HepG2 (cell line): ENCODE data around the gene MACROD2. TPM values are rescaled to one million over a fixed set of nuclear protein-coding genes. Genes with fewer than 3 reads are reported as not detected.

Source experiments
- ATAC-seq: fragments of 200-7000 bp; cut with Tn5 transposase; 3 replicates; pipeline ENCODE4 v1.9.1; 2020; ENCODE audit warnings: mild to moderate bottlenecking, moderate library complexity
- BruUV-seq: library from RNA; stranded (reverse); fragments of 400-500 nt; replicated peaks from 2 replicates; lab custom pipeline; 2021; lab: Mats Ljungman, UMichigan
- CTCF ChIA-PET: fragments of 300-600 bp; formaldehyde crosslinking; extraction: SDS; loops from one replicate; lab custom pipeline; 2021; ENCODE audit warnings: low total read pairs, inconsistent platforms, low intra/inter-chr PET ratio; lab: Yijun Ruan, JAX
- POLR2A ChIA-PET: fragments of 350-600 bp; sonication (Branson Sonifier 250); formaldehyde crosslinking; loops from one replicate; lab custom pipeline; 2020; ENCODE audit warnings: antibody characterized with exemption, inconsistent platforms; lab: Yijun Ruan, JAX
- DNase-seq: peaks from one replicate; pipeline ENCODE4 v3.0.0-alpha.2; 2015; ENCODE audit warnings: low spot score
- FAIRE-seq: peaks from 3 replicates; lab custom pipeline; 2011; peaks lifted over from hg19 to GRCh38; lab: Jason Lieb, UNC
- H2AFZ ChIP-seq: one replicate; pipeline ENCODE4 v1.6.1; 2011; ENCODE audit warnings: low read length, inconsistent platforms
- H3K27ac ChIP-seq: fragments of 300-600 bp; 3 replicates; pipeline ENCODE4 v1.8.0; 2011; ENCODE audit warnings: mixed run types, mild to moderate bottlenecking, mixed read lengths, low read length, inconsistent platforms; ENCODE audit not compliant: insufficient read depth; ENCODE audit errors: extremely low read length
- H3K27me3 ChIP-seq, 2 experiments: fragments of 200-600 bp in 1 of 2; 2 replicates in 1 of 2; 3 replicates in 1 of 2; pipeline versions ENCODE4 v1.6.0 to v1.8.0; 2011; ENCODE audit warnings: low read length in 2 of 2, mild to moderate bottlenecking in 2 of 2, moderate library complexity in 2 of 2, inconsistent platforms in 1 of 2; ENCODE audit not compliant: insufficient read depth in 2 of 2, control insufficient read depth in 1 of 2
- H3K36me3 ChIP-seq, 2 experiments: fragments of 200-600 bp in 1 of 2; replicated peaks in 1 of 2; 2 replicates in 1 of 2; 3 replicates in 1 of 2; pipeline versions ENCODE4 v1.5.1 to v1.8.0; 2011; ENCODE audit warnings: low read length in 2 of 2, inconsistent platforms in 1 of 2; ENCODE audit not compliant: insufficient read depth in 2 of 2, control insufficient read depth in 1 of 2
- H3K4me1 ChIP-seq: 2 replicates; pipeline ENCODE4 v1.5.1; 2012; ENCODE audit warnings: low read length, inconsistent platforms; ENCODE audit not compliant: insufficient read depth
- H3K4me2 ChIP-seq: 2 replicates; pipeline ENCODE4 v1.6.0; 2011; ENCODE audit warnings: low read depth, low read length, inconsistent platforms
- H3K4me3 ChIP-seq, 3 experiments: fragments of 200-600 bp in 1 of 3; sonication (generic), shearing (Covaris generic) in 1 of 3; replicated peaks in 1 of 3; 2 replicates each; pipeline ENCODE4 v1.5.1; 2011 to 2016; ENCODE audit warnings: low read length in 3 of 3, inconsistent platforms in 2 of 3, low read depth in 2 of 3, mild to moderate bottlenecking in 2 of 3, control low read depth in 1 of 3, mixed read lengths in 1 of 3; ENCODE audit not compliant: insufficient read depth in 1 of 3
- H3K79me2 ChIP-seq: one replicate; pipeline ENCODE4 v1.6.1; 2011; ENCODE audit warnings: low read length, inconsistent platforms; ENCODE audit not compliant: insufficient read depth
- H3K9ac ChIP-seq: 2 replicates; pipeline ENCODE4 v1.6.0; 2011; ENCODE audit warnings: mild to moderate bottlenecking, low read depth, low read length, inconsistent platforms; ENCODE audit not compliant: insufficient read depth
- H3K9me3 ChIP-seq: 2 replicates; pipeline ENCODE4 v1.5.1; 2012; ENCODE audit warnings: mild to moderate bottlenecking, low read length
- H4K20me1 ChIP-seq: 2 replicates; pipeline ENCODE4 v1.6.0; 2011; ENCODE audit warnings: inconsistent platforms, mild to moderate bottlenecking, low read length, moderate library complexity; ENCODE audit not compliant: insufficient read depth
- ATF7 ChIP-seq, 2 experiments: fragments of 450-650 bp in 1 of 2; sonication (generic) in 1 of 2; formaldehyde crosslinking in 1 of 2; IDR thresholded peaks; 2 replicates each; pipeline versions ENCODE4 v1.4.0 to v1.6.1; 2016 to 2020; ENCODE audit warnings: antibody characterized with exemption in 1 of 2, mild to moderate bottlenecking in 1 of 2, missing genetic modification reagents in 1 of 2
- CEBPB ChIP-seq: IDR thresholded peaks from 2 replicates; pipeline ENCODE4 v1.6.1; 2011; ENCODE audit warnings: low read depth, low read length, improper control_type of control experiment, borderline replicate concordance
- ETV6 ChIP-seq: sonication (generic); formaldehyde crosslinking; conservative IDR thresholded peaks from 2 replicates; pipeline ENCODE4 v1.4.0; 2020; ENCODE audit warnings: missing genetic modification reagents
- FOXM1 ChIP-seq: sonication (generic); formaldehyde crosslinking; IDR thresholded peaks from 2 replicates; pipeline ENCODE4 v1.5.0; 2020; ENCODE audit warnings: missing genetic modification reagents
- NFE2 ChIP-seq: sonication (generic); formaldehyde crosslinking; IDR thresholded peaks from 2 replicates; pipeline ENCODE4 v1.4.0; 2020; ENCODE audit warnings: missing genetic modification reagents
- SKIL ChIP-seq: sonication (generic); formaldehyde crosslinking; IDR thresholded peaks from 2 replicates; pipeline ENCODE4 v1.8.0; 2022; ENCODE audit warnings: missing genetic modification reagents, mild to moderate bottlenecking, moderate library complexity, borderline replicate concordance
- SP140L ChIP-seq: sonication (generic); formaldehyde crosslinking; IDR thresholded peaks from 2 replicates; pipeline ENCODE4 v1.4.0; 2020; ENCODE audit warnings: missing genetic modification reagents, borderline replicate concordance
- SP2 ChIP-seq: sonication (generic); formaldehyde crosslinking; IDR thresholded peaks from 2 replicates; pipeline ENCODE4 v1.5.1; 2020; ENCODE audit warnings: mild to moderate bottlenecking, missing genetic modification reagents
- ZNF20 ChIP-seq: sonication (generic); formaldehyde crosslinking; IDR thresholded peaks from 2 replicates; pipeline ENCODE4 v1.4.0; 2020; ENCODE audit warnings: mild to moderate bottlenecking, moderate library complexity, missing genetic modification reagents
- ZNF788 ChIP-seq: sonication (generic); formaldehyde crosslinking; IDR thresholded peaks from 2 replicates; pipeline ENCODE4 v1.5.0; 2020; ENCODE audit warnings: mild to moderate bottlenecking, missing genetic modification reagents, borderline replicate concordance
- ZSCAN22 ChIP-seq: sonication (generic); formaldehyde crosslinking; IDR thresholded peaks from 2 replicates; pipeline ENCODE4 v1.4.0; 2020; ENCODE audit warnings: mild to moderate bottlenecking, missing genetic modification reagents
- ZSCAN30 ChIP-seq: sonication (generic); formaldehyde crosslinking; IDR thresholded peaks from 2 replicates; pipeline ENCODE4 v1.5.0; 2020; ENCODE audit warnings: mild to moderate bottlenecking, missing genetic modification reagents
- WGBS: methylation state at CpG from one replicate; pipeline ENCODE4 v1.1.6; 2017; ENCODE audit warnings: low lambda C conversion rate; 5-methylcytosine and 5-hydroxymethylcytosine counted together
- in situ Hi-C: cut with HindIII; loops from 2 replicates; pipeline ENCODE4 v1.10.0; 2017; ENCODE audit warnings: low pct_unique_long_range_greater_than_20kb; ENCODE audit not compliant: extremely low pct_ligation_motif_present
- intact Hi-C: fragments of 100-400 bp; cut with micrococcal nuclease; formaldehyde crosslinking; loops from one replicate; pipeline ENCODE4 v1.10.0; 2022; ENCODE audit not compliant: unreplicated experiment
- polyA plus RNA-seq, 8 experiments: library from polyadenylated mRNA; depleted of rRNA in 3 of 8; stranded (reverse) in 7 of 8; unstranded in 1 of 8; fragments of >200 nt; fragmentation: Illumina TruSeq in 4 of 8; extraction: Trizol in 4 of 8; gene quantifications; 2 replicates each; pipeline versions ENCODE4 v1.2.1 to v1.2.3, GENCODE V29; 2011 to 2016; ENCODE audit warnings: low read depth in 4 of 8, missing spikeins in 1 of 8, mixed read lengths in 1 of 8; ENCODE audit not compliant: insufficient read depth in 1 of 8
- total RNA-seq, 5 experiments: library from RNA; depleted of rRNA; stranded (reverse); fragments of >200 nt; fragmentation: Illumina TruSeq; extraction: Trizol; gene quantifications; 2 replicates each; pipeline ENCODE4 v1.2.3, GENCODE V29; 2016; ENCODE audit warnings: low read depth in 1 of 5
- TF ChIP-seq, protein P1 (sequence below), 2 experiments: fragments of 450-650 bp in 1 of 2; sonication (generic) in 1 of 2; formaldehyde crosslinking; IDR thresholded peaks; 2 replicates each; pipeline versions ENCODE4 v1.5.0 to v1.8.0; 2020 to 2022; ENCODE audit warnings: mild to moderate bottlenecking in 1 of 2, missing genetic modification reagents in 1 of 2

The MACROD2 gene
- total and polyA plus RNA-seq, 2 of the 13 experiments (the other 11 are each of a cell fraction or from before 2014, with no cell fraction given) = 0.13 to 0.51 TPM

DNA sequence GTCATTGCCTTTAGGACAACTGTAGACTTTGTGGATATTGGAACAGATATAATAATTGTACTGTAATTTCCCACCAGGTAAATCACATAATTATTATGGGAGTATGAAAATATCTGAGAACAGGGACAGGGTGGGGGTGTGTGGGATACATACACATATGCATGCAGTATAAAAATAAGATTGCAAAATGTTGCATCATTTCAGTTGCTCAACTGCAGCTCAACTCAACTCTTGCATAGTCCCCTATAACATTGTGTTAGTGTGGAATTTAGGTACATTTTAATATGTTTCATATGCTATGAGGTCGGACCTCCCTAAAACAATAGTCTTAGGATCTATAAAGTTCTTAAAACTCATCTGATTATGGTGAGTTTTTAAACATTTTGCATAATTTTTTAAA, 617.1 kb downstream of the MACROD2 start:
- no peaks in the 10 kb centered on the region for H3K79me2 ChIP-seq
- ChIA-PET CTCF (no interaction called here), POLR2A (no interaction called here)
- H3K27ac ChIP-seq = no peak overlapping the region
- in situ Hi-C loops (no loop called here), intact Hi-C loops (no loop called here)
- no peaks in the 10 kb centered on the region for H3K27me3 ChIP-seq
- peaks cover 14% of the 10 kb centered on the region for H3K4me1 ChIP-seq
- BruUV-seq = no TSS peak
- peaks cover 3% of the 10 kb centered on the region for H3K9me3 ChIP-seq
- no peak for DNase-seq
- no peaks in the 10 kb centered on the region for H3K36me3 ChIP-seq
- no peaks in the 10 kb centered on the region for H4K20me1 ChIP-seq
- TF ChIP-seq ZSCAN22 (no peak), ZNF788 (CRISPR knock-in tag) (no peak), NFE2 (CRISPR knock-in tag) (no peak), FOXM1 (CRISPR knock-in tag) (no peak), ETV6 (no peak), SP2 (CRISPR knock-in tag) (no peak), CEBPB (peak; percentile 90; the same call in 1 of the 2 replicates), ZNF20 (CRISPR knock-in tag) (no peak), ZSCAN30 (no peak), SKIL (CRISPR knock-in tag) (no peak), ATF7 (IDR thresholded peaks at IDR 0.05) (0 out of 2 replicates have a peak, but pooled peaks have one; percentile 8), ATF7 (CRISPR knock-in tag; IDR thresholded peaks at IDR 0.05) (no peak), SP140L (CRISPR knock-in tag) (no peak)
- TF ChIP-seq, protein P1, sequence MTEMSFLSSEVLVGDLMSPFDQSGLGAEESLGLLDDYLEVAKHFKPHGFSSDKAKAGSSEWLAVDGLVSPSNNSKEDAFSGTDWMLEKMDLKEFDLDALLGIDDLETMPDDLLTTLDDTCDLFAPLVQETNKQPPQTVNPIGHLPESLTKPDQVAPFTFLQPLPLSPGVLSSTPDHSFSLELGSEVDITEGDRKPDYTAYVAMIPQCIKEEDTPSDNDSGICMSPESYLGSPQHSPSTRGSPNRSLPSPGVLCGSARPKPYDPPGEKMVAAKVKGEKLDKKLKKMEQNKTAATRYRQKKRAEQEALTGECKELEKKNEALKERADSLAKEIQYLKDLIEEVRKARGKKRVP (CRISPR knock-in tag; IDR thresholded peaks at IDR 0.05) = peak in 1 of 2 experiments; percentile 91; a peak in 2 of 4 replicates
- no peak overlapping the region for H2AFZ ChIP-seq
- no peak for FAIRE-seq
- no peak overlapping the region for H3K9ac ChIP-seq
- WGBS = 2% methylated on average over 1 of the region's 1 CpG
- H3K4me2 ChIP-seq = no peak overlapping the region
- no peak for ATAC-seq
- no peak overlapping the region for H3K4me3 ChIP-seq
